Stimulated activated CD4-positive, alpha-beta T cell treated with anti-CD3 and anti-CD28 coated beads, Interleukin-15, amount 100 ng/mL, for 1 hour (primary cell): Measurements from ENCODE around the gene NAPB.

Source experiments
- DNase-seq, 2 donors: peaks; one replicate each; pipeline ENCODE4 v3.0.0-alpha.2; 2020; ENCODE audit warnings: low read depth in 1 of 2, low spot score in 1 of 2

The NAPB gene

GRCh38 chr20:23369072-23369823 lies 52.0 kb downstream of the NAPB start:
- DNase-seq = no peak

- DNase-seq = no peak
Observed at GRCh38 chr20:23368316-23369071, 52.8 kb downstream of the NAPB start.

GRCh38 chr20:23367770-23368169 lies 53.5 kb downstream of the NAPB start:
- no peak for DNase-seq

- no peak for DNase-seq
Observed at GRCh38 chr20:23366384-23366783, 54.9 kb downstream of the NAPB start.

GRCh38 chr20:23365390-23366165 lies 55.7 kb downstream of the NAPB start:
- DNase-seq = no peak

GRCh38 chr20:23363257-23363649 lies 58.0 kb downstream of the NAPB start:
- no peak for DNase-seq

GRCh38 chr20:23362392-23363256 lies 58.7 kb downstream of the NAPB start:
- no peak for DNase-seq

- peak; percentile 97 to 98 for DNase-seq
Observed at GRCh38 chr20:23361476-23362391, 59.6 kb downstream of the NAPB start, which contains the start of gene GZF1. Gene GZF1, plus strand, starts transcription at chr20:23362182. Its CDS starts 2,202 bp downstream, at chr20:23364384.

- DNase-seq = no peak
Observed at GRCh38 chr20:23361119-23361475, 60.2 kb downstream of the NAPB start.

- DNase-seq = no peak
Observed at GRCh38 chr20:23360531-23360930, 60.8 kb downstream of the NAPB start.

- DNase-seq = no peak
Observed at GRCh38 chr20:23358923-23359593, 62.2 kb downstream of the NAPB start.

GRCh38 chr20:23358563-23358906 lies 62.8 kb downstream of the NAPB start:
- DNase-seq = no peak

GRCh38 chr20:23357767-23358562 lies 63.3 kb downstream of the NAPB start:
- DNase-seq = peak; percentile 99

- DNase-seq = no peak
Observed at GRCh38 chr20:23356203-23356602, 65.1 kb downstream of the NAPB start.

GRCh38 chr20:23350904-23351838 lies 70.1 kb downstream of the NAPB start:
- peak in 1 of 2 donors; percentile 38 for DNase-seq

- peak; percentile 93 to 95 for DNase-seq
Observed at GRCh38 chr20:23350196-23350903, 70.9 kb downstream of the NAPB start, which contains the start of gene NXT1. Gene NXT1, plus strand, starts transcription at chr20:23350791. Its CDS starts 3,251 bp downstream, at chr20:23354042.
